GM21360 (cell line): ENCODE data around the gene MUC6.

ENCODE experiments used
- ATAC-seq: cut with Tn5 transposase; IDR thresholded peaks from one replicate; pipeline ENCODE4 v1.9.1; 2021; ENCODE audit warnings: mild to moderate bottlenecking, moderate library complexity; ENCODE audit not compliant: unreplicated experiment

Gene MUC6

GRCh38 chr11:1036303-1036923, at the start of gene MUC6:
Gene MUC6, minus strand, starts transcription at chr11:1036718. Its CDS starts 63 bp downstream, at chr11:1036655.
- no peak for ATAC-seq

- no peak for ATAC-seq
These were observed 49.1 kb upstream of the MUC6 start for GRCh38 chr11:1085440-1086170.

GRCh38 chr11:1084561-1085439, 48.3 kb upstream of the MUC6 start:
- no peak for ATAC-seq

- ATAC-seq = no peak
These were observed 47.4 kb upstream of the MUC6 start for GRCh38 chr11:1083621-1084551.

- no peak for ATAC-seq
These were observed 46.5 kb upstream of the MUC6 start for GRCh38 chr11:1082728-1083620.

- no peak for ATAC-seq
These were observed 45.8 kb upstream of the MUC6 start for GRCh38 chr11:1082346-1082727.

GRCh38 chr11:1081601-1082311, 45.2 kb upstream of the MUC6 start:
- no peak for ATAC-seq

GRCh38 chr11:1078191-1078601, 41.7 kb upstream of the MUC6 start:
- no peak for ATAC-seq

- no peak for ATAC-seq
These were observed 41.0 kb upstream of the MUC6 start for GRCh38 chr11:1077417-1078119.

GRCh38 chr11:1077033-1077416, 40.5 kb upstream of the MUC6 start:
- ATAC-seq = no peak

- no peak for ATAC-seq
These were observed 39.6 kb upstream of the MUC6 start for GRCh38 chr11:1076061-1076665.

GRCh38 chr11:1075341-1075911, 38.9 kb upstream of the MUC6 start:
- ATAC-seq = no peak

- no peak for ATAC-seq
These were observed 38.0 kb upstream of the MUC6 start, which contains the start of gene MUC2 for GRCh38 chr11:1074244-1075221. Gene MUC2, plus strand, starts transcription at chr11:1074874.

- no peak for ATAC-seq
These were observed 37.3 kb upstream of the MUC6 start for GRCh38 chr11:1073851-1074243.

- no peak for ATAC-seq
These were observed 36.8 kb upstream of the MUC6 start for GRCh38 chr11:1073261-1073724.

GRCh38 chr11:1072821-1073231, 36.3 kb upstream of the MUC6 start:
- no peak for ATAC-seq
